ENCODE measurements around the gene AJM1.

DNA sequence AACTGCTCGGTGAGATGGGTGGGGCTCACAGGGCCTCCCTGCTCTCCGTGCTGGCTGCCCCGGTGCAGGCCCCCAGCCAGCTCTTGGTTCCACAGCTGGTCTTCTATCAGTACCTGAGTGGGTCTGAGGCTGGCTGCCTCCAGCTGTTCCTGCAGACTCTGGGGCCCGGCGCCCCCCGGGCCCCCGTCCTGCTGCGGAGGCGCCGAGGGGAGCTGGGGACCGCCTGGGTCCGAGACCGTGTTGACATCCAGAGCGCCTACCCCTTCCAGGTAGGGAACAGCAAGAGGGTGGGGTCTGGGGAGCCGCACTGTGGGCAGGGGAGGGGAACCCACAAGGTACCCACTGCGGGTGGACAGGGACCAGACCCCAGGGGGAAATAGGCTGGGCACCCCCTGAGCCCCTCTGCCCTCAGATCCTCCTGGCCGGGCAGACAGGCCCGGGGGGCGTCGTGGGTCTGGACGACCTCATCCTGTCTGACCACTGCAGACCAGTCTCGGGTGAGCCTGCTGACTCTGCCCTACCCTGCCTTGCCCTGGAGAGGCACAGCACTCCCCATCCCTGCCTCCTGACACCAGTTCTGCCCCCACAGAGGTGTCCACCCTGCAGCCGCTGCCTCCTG lies 12.7 kb downstream of the AJM1 start:
- TF ChIP-seq, protein P1, sequence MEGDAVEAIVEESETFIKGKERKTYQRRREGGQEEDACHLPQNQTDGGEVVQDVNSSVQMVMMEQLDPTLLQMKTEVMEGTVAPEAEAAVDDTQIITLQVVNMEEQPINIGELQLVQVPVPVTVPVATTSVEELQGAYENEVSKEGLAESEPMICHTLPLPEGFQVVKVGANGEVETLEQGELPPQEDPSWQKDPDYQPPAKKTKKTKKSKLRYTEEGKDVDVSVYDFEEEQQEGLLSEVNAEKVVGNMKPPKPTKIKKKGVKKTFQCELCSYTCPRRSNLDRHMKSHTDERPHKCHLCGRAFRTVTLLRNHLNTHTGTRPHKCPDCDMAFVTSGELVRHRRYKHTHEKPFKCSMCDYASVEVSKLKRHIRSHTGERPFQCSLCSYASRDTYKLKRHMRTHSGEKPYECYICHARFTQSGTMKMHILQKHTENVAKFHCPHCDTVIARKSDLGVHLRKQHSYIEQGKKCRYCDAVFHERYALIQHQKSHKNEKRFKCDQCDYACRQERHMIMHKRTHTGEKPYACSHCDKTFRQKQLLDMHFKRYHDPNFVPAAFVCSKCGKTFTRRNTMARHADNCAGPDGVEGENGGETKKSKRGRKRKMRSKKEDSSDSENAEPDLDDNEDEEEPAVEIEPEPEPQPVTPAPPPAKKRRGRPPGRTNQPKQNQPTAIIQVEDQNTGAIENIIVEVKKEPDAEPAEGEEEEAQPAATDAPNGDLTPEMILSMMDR (IDR thresholded peaks at IDR 0.05; ENCODE audit: insufficient read depth, low read depth, low read length), result no peak
- TF ChIP-seq EZH2 (IDR thresholded peaks at IDR 0.05; ENCODE audit: insufficient read depth, low read length), result no peak

Data from astrocyte (in vitro differentiated cells and primary cell).